PC-9 (cell line): ENCODE data around the gene TMEM238. TPM values are rescaled to one million over a fixed set of nuclear protein-coding genes. Genes with fewer than 3 reads are reported as not detected.

Source experiments
- BruUV-seq: library from RNA; stranded (reverse); fragments of 400-500 nt; replicated peaks from 2 replicates; lab custom pipeline; 2021; lab: Mats Ljungman, UMichigan
- CTCF ChIA-PET: fragments of 300-600 bp; sonication (Branson Sonifier 250); formaldehyde crosslinking; loops from one replicate; lab custom pipeline; 2022; ENCODE audit warnings: antibody characterized with exemption; lab: Charles Lee
- POLR2A ChIA-PET: fragments of 300-600 bp; sonication (Branson Sonifier 250); formaldehyde crosslinking; loops from one replicate; lab custom pipeline; 2022; ENCODE audit warnings: antibody characterized with exemption; ENCODE audit not compliant: unreplicated experiment; lab: Charles Lee
- DNase-seq, 2 experiments: peaks; one replicate each; pipeline versions ENCODE4 v3.0.0 to v3.0.0-alpha.2; 2015 to 2022; ENCODE audit warnings: mixed read lengths in 1 of 2
- H2AFZ ChIP-seq: fragments of 200-600 bp; sonication (generic); 2 replicates; pipeline ENCODE4 v1.8.1; 2017; ENCODE audit warnings: antibody characterized with exemption
- H3F3A ChIP-seq: fragments of 200-600 bp; sonication (generic); 2 replicates; pipeline ENCODE4 v1.8.1; 2017; ENCODE audit warnings: antibody characterized with exemption, mild to moderate bottlenecking, low read depth; ENCODE audit not compliant: insufficient read depth
- H3K27ac ChIP-seq: fragments of 200-600 bp; sonication (generic); 2 replicates; pipeline ENCODE4 v1.6.1; 2016; ENCODE audit warnings: mixed run types
- H3K27me3 ChIP-seq: fragments of 200-600 bp; sonication (generic); 2 replicates; pipeline ENCODE4 v1.6.1; 2016; ENCODE audit warnings: low read depth, mixed run types; ENCODE audit not compliant: insufficient read depth
- H3K36me3 ChIP-seq: fragments of 200-600 bp; sonication (generic); 2 replicates; pipeline ENCODE4 v1.6.1; 2016; ENCODE audit warnings: low read depth, mixed run types
- H3K4me1 ChIP-seq: fragments of 200-600 bp; sonication (generic); replicated peaks from 2 replicates; pipeline ENCODE4 v1.6.1; 2016; ENCODE audit warnings: mixed run types; ENCODE audit not compliant: insufficient read depth
- H3K4me2 ChIP-seq: fragments of 200-600 bp; sonication (generic); 2 replicates; pipeline ENCODE4 v1.6.1; 2017; ENCODE audit warnings: mixed run types
- H3K4me3 ChIP-seq: fragments of 200-600 bp; sonication (generic); 2 replicates; pipeline ENCODE4 v1.6.1; 2016; ENCODE audit warnings: mixed run types
- H3K79me2 ChIP-seq: fragments of 200-600 bp; sonication (generic); 2 replicates; pipeline ENCODE4 v1.6.1; 2017; ENCODE audit warnings: low read depth, mixed run types
- H3K9me2 ChIP-seq: fragments of 200-600 bp; sonication (generic); 2 replicates; pipeline ENCODE4 v1.8.1; 2017; ENCODE audit warnings: mild to moderate bottlenecking; ENCODE audit not compliant: insufficient read depth
- H3K9me3 ChIP-seq: fragments of 200-600 bp; sonication (generic); 2 replicates; pipeline ENCODE4 v1.8.1; 2016; ENCODE audit warnings: low read depth; ENCODE audit not compliant: insufficient read depth
- H4K20me1 ChIP-seq: fragments of 200-600 bp; sonication (generic); 2 replicates; pipeline ENCODE4 v1.8.1; 2017; ENCODE audit not compliant: insufficient read depth
- EZH2 ChIP-seq: fragments of 200-600 bp; sonication (generic); IDR thresholded peaks from 2 replicates; pipeline ENCODE4 v1.8.0; 2017; ENCODE audit warnings: antibody characterized with exemption, low read depth
- intact Hi-C: fragments of 100-400 bp; cut with micrococcal nuclease; formaldehyde crosslinking; loops from one replicate; pipeline ENCODE4 v1.10.0; 2022; ENCODE audit not compliant: unreplicated experiment
- total RNA-seq: library from RNA; stranded (reverse); gene quantifications from 2 replicates; pipeline ENCODE4 v1.2.3, GENCODE V29; 2021
- TF ChIP-seq, protein P1 (sequence below): fragments of 200-600 bp; sonication (generic); conservative IDR thresholded peaks from 2 replicates; pipeline ENCODE4 v1.6.1; 2017; ENCODE audit warnings: mixed run types, antibody characterized with exemption, mild to moderate bottlenecking, moderate library complexity

Gene TMEM238
- total RNA-seq, 1 experiment from 2014 or later: 40.4 TPM

DNA sequence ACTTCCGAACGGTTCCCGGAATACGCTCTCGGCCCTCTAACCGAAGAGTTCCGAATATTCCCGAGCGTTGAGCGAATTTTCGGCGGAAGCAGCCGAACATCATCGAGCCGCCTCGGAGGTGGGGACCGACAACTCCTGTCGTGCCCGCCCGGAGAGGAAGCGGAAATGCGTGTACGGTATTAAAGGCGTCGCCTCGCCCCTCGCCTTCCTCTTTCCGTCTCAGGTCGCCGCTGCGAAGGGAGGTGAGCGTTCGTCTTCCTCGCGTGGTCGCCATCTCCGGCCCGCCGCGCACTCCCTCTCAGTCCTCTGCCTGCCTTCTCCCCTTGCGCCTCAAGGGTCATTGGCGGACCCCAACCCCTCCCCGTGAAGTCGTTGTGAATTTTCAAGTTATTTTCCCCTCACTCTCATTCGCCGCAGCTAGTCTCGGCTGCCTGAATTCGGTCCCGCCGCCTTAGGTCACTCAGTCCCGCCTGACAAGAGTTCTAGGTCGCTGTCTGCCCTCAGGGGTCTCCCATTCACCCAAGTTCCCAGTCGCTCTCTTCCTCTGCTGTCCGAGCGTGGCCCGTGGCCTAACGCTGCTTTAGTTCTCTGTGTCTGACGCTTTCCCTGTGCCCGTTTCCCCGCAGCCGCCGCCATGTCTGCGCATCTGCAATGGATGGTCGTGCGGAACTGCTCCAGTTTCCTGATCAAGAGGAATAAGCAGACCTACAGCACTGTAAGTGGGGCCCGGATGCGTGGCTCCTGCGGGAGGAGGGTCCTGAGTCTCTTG, 1.8 kb upstream of the TMEM238 start, which contains the start of gene RPL28:
Gene RPL28 (plus strand): TSS at position 209 of the 769 bp plus-strand sequence. CDS start 426 bp downstream, at position 635.
- H3K4me1 ChIP-seq: peaks cover 39% of the 10 kb centered on the region
- peak within 1 kb of the TSS; percentile 97 for H3K4me2 ChIP-seq
- peak within 1 kb of the TSS; percentile 72 for H2AFZ ChIP-seq
- peak within 1 kb of the TSS; percentile 88 for H3K4me3 ChIP-seq
- peaks cover 57% of the 10 kb centered on the region for H3F3A ChIP-seq
- H3K27me3 ChIP-seq: no peaks in the 10 kb centered on the region
- H3K36me3 ChIP-seq: peaks cover 39% of the 10 kb centered on the region
- CTCF ChIA-PET: no interaction called here
- peak; percentile 98 to 100 for DNase-seq
- no peaks in the 10 kb centered on the region for H3K9me2 ChIP-seq
- TF ChIP-seq, protein P1, sequence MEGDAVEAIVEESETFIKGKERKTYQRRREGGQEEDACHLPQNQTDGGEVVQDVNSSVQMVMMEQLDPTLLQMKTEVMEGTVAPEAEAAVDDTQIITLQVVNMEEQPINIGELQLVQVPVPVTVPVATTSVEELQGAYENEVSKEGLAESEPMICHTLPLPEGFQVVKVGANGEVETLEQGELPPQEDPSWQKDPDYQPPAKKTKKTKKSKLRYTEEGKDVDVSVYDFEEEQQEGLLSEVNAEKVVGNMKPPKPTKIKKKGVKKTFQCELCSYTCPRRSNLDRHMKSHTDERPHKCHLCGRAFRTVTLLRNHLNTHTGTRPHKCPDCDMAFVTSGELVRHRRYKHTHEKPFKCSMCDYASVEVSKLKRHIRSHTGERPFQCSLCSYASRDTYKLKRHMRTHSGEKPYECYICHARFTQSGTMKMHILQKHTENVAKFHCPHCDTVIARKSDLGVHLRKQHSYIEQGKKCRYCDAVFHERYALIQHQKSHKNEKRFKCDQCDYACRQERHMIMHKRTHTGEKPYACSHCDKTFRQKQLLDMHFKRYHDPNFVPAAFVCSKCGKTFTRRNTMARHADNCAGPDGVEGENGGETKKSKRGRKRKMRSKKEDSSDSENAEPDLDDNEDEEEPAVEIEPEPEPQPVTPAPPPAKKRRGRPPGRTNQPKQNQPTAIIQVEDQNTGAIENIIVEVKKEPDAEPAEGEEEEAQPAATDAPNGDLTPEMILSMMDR: no peak
- peaks cover 75% of the 10 kb centered on the region for H3K79me2 ChIP-seq
- H4K20me1 ChIP-seq: peaks cover 49% of the 10 kb centered on the region
- H3K27ac ChIP-seq: peak within 1 kb of the TSS; percentile 83
- intact Hi-C loops: loop anchor here (1.0 to 10.0 kb wide), 6 partner anchors 21 to 221 kb away; partner anchors contain the start of genes DNAAF3, KMT5C, PPP6R1 and UBE2S
- H3K9me3 ChIP-seq: no peaks in the 10 kb centered on the region
- BruUV-seq: no TSS peak
- POLR2A ChIA-PET: interaction anchor here (0.8 kb wide), 1 partner anchor 12 kb away, joined by 4 read pairs; no protein-coding TSS in a partner anchor

DNA sequence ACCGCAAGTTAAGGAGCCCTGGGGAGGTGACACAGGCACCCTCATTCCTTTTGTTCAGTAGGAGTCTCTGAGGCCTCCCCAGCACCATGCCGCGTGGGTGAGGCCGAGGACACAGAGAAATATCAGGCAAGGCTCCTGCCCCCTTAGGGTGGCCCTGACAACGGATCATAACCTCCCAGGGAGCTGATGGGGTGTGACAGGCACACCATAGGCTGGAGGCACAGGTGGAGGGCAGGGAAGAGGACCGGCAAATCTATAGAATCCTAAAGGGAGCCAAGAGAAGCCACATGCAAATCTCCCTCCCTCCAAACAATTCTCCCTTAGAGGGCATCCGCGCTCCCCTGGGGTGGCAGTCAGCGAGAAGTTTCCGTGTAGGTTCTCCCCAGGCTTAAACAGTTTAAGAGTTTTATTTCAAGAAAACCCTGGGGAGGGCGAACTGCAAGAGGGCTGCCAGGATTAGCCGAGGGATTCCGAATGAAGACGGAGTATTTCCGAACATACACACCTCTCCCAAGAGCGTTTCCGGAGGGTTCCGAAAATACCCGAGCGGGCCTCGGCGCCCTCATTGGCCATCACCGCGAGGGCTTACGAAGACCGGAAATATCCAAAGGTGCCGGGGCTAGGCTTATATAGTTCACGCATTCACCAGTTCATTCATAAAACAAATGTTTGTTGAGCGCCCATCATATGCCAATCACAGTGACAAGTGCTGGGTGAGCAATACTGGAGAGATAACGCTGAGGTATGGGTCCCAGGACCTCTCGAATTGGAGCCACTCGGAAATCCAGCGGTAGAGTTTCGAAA, 1.0 kb upstream of the TMEM238 start:
- POLR2A ChIA-PET: interaction anchor here (0.6 to 1.7 kb wide), 5 partner anchors 22 to 218 kb away, joined by 3 to 58 read pairs (median 11); partner anchors contain the start of genes HSPBP1, KMT5C and UBE2S
- DNase-seq: peak; percentile 93 to 97
- H3K27ac ChIP-seq: peak overlapping the region; percentile 83
- H3F3A ChIP-seq: peaks cover 56% of the 10 kb centered on the region
- H2AFZ ChIP-seq: peak overlapping the region; percentile 72
- H3K36me3 ChIP-seq: peaks cover 39% of the 10 kb centered on the region
- TSS peak; percentile 69 for BruUV-seq
- CTCF ChIA-PET: interaction anchor here (0.5 to 1.9 kb wide), 5 partner anchors 44 to 218 kb away, joined by 3 to 13 read pairs (median 7); no protein-coding TSS in a partner anchor
- peaks cover 73% of the 10 kb centered on the region for H3K79me2 ChIP-seq
- no peaks in the 10 kb centered on the region for H3K9me2 ChIP-seq
- H3K27me3 ChIP-seq: no peaks in the 10 kb centered on the region
- peaks cover 41% of the 10 kb centered on the region for H4K20me1 ChIP-seq
- H3K9me3 ChIP-seq: no peaks in the 10 kb centered on the region
- H3K4me3 ChIP-seq: peak overlapping the region; percentile 88
- peak overlapping the region; percentile 90 for H3K4me2 ChIP-seq
- intact Hi-C loops: loop anchor here (1.0 to 10.0 kb wide), 6 partner anchors 22 to 220 kb away; partner anchors contain the start of genes DNAAF3, KMT5C, PPP6R1 and UBE2S
- no peak for TF ChIP-seq EZH2
- TF ChIP-seq, protein P1: no peak
- H3K4me1 ChIP-seq: peaks cover 39% of the 10 kb centered on the region
